PFSK-1 (cell line): ENCODE results near the gene CREB3L2.

Experiments
- POLR2AphosphoS5 ChIP-seq: IDR thresholded peaks from 2 replicates; pipeline ENCODE4 v1.6.1; 2012; ENCODE audit warnings: low read depth, mild to moderate bottlenecking, control low read depth, low read length, moderate library complexity
- TAF1 ChIP-seq: IDR thresholded peaks from 2 replicates; pipeline ENCODE4 v1.6.1; 2012; ENCODE audit warnings: low read length, control low read depth, borderline replicate concordance; ENCODE audit not compliant: insufficient read depth
- TF ChIP-seq, protein P1 (sequence below), 2 experiments: IDR thresholded peaks; 2 replicates each; pipeline versions ENCODE4 v1.6.1 to v1.8.0; 2011 to 2012; ENCODE audit warnings: low read depth in 2 of 2, low read length in 2 of 2, control low read depth in 1 of 2, inconsistent platforms in 1 of 2, mild to moderate bottlenecking in 1 of 2, moderate library complexity in 1 of 2; ENCODE audit not compliant: insufficient read depth in 1 of 2

DNA sequence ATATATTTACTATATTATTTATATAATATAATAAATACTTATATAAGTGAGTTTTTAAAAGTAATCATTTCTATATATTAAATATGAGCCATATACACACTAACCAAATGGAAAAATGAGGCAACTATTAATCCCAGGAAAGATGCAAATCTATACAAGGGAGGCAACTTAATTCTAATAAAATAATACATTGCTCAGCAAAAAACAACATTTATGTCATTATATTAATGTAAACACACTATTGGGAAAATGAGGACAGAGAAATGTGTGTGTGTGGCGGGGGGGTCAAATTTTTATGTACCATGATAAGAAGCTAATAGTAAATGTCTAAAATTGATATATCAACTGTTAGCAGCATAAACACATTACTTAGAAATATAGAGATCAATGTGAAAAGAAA lies 131.8 kb downstream of the CREB3L2 start:
- TF ChIP-seq POLR2AphosphoS5 (no peak), TAF1 (no peak)
- TF ChIP-seq, protein P1, sequence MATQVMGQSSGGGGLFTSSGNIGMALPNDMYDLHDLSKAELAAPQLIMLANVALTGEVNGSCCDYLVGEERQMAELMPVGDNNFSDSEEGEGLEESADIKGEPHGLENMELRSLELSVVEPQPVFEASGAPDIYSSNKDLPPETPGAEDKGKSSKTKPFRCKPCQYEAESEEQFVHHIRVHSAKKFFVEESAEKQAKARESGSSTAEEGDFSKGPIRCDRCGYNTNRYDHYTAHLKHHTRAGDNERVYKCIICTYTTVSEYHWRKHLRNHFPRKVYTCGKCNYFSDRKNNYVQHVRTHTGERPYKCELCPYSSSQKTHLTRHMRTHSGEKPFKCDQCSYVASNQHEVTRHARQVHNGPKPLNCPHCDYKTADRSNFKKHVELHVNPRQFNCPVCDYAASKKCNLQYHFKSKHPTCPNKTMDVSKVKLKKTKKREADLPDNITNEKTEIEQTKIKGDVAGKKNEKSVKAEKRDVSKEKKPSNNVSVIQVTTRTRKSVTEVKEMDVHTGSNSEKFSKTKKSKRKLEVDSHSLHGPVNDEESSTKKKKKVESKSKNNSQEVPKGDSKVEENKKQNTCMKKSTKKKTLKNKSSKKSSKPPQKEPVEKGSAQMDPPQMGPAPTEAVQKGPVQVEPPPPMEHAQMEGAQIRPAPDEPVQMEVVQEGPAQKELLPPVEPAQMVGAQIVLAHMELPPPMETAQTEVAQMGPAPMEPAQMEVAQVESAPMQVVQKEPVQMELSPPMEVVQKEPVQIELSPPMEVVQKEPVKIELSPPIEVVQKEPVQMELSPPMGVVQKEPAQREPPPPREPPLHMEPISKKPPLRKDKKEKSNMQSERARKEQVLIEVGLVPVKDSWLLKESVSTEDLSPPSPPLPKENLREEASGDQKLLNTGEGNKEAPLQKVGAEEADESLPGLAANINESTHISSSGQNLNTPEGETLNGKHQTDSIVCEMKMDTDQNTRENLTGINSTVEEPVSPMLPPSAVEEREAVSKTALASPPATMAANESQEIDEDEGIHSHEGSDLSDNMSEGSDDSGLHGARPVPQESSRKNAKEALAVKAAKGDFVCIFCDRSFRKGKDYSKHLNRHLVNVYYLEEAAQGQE (IDR thresholded peaks at IDR 0.05; ENCODE audit: insufficient read depth in 1 of 2, low read depth in 2 of 2, low read length in 2 of 2): no peak
